ENCODE results near the gene OS9. TPM values are rescaled to one million over a fixed set of nuclear protein-coding genes. Genes with fewer than 3 reads are reported as not detected.

The OS9 gene
- total RNA-seq, 1 experiment from 2014 or later: 145 TPM

- TF ChIP-seq EZH2phosphoT487 (IDR thresholded peaks at IDR 0.05; ENCODE audit: borderline replicate concordance, low read length) (no peak), EZH2 (IDR thresholded peaks at IDR 0.05; ENCODE audit: low read length, unreplicated experiment) (no peak), CTCF (conservative IDR thresholded peaks at IDR 0.05; ENCODE audit: low read depth, low read length) (no peak)
- intact Hi-C loops (cut with micrococcal nuclease): no loop called here
- Histone ChIP-seq H3F3A (ENCODE audit: low read length, unreplicated experiment) (peaks cover 4% of the 10 kb centered on the region), H3K9ac (ENCODE audit: low read length) (peak overlapping the region; percentile 98), H4K20me1 (ENCODE audit: low read length) (no peaks in the 10 kb centered on the region), H3K36me3 (ENCODE audit: low read depth, low read length) (peaks cover 32% of the 10 kb centered on the region), H3K9me2 (replicated peaks; ENCODE audit: low read length) (no peaks in the 10 kb centered on the region), H3K79me2 (ENCODE audit: low read length) (peaks cover 34% of the 10 kb centered on the region), H3K27ac (ENCODE audit: low read length) (no peak overlapping the region), H3K9me3 (ENCODE audit: low read length) (no peaks in the 10 kb centered on the region), H3K4me1 (ENCODE audit: insufficient read depth, low read length) (peaks cover 23% of the 10 kb centered on the region), H2AFZ (ENCODE audit: low read length) (no peak overlapping the region), H3K4me3 (ENCODE audit: low read length) (peak overlapping the region; percentile 82), H3K27me3 (ENCODE audit: low read length) (no peaks in the 10 kb centered on the region), H3K4me2 (ENCODE audit: low read length) (peak overlapping the region; percentile 96)
- DNase-seq (no peak), ATAC-seq (no peak)
- BruUV-seq (replicated peaks): no TSS peak
- POLR2A ChIA-PET (ENCODE audit: unreplicated experiment): no interaction called here
- CTCF ChIA-PET: no interaction called here
These were observed 56.9 kb downstream of the OS9 start for GRCh38 chr12:57750561-57751431.

DNA sequence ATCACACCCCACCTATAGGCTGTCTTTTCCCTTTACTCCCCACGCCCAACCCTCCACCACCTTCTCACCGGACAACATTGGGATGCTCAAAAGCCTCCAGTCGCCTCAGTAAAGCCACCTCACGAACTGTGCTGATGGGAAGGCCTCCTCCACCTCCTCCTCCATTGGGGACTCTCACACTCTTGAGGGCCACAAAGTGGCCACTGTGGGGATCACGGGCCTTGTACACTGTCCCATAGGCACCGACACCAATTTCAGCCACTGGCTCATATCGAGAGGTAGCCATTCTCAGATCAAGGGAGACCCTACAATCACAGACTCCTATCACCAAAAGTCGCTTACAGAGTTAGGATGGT is 57.5 kb downstream of the OS9 start:
- H3K79me2 ChIP-seq (ENCODE audit: low read length): peaks cover 34% of the 10 kb centered on the region
- peaks cover 32% of the 10 kb centered on the region for H3K36me3 ChIP-seq (ENCODE audit: low read depth, low read length)
- peak overlapping the region; percentile 82 for H3K4me3 ChIP-seq (ENCODE audit: low read length)
- H3K9ac ChIP-seq (ENCODE audit: low read length): peak overlapping the region; percentile 98
- H2AFZ ChIP-seq (ENCODE audit: low read length): peak overlapping the region; percentile 84
- ChIA-PET CTCF (no interaction called here), POLR2A (ENCODE audit: unreplicated experiment) (no interaction called here)
- intact Hi-C loops (cut with micrococcal nuclease): no loop called here
- peak overlapping the region; percentile 78; the same call in 1 of the 2 replicates for H3K27ac ChIP-seq (ENCODE audit: low read length)
- peak overlapping the region; percentile 96 for H3K4me2 ChIP-seq (ENCODE audit: low read length)
- H3K9me2 ChIP-seq (replicated peaks; ENCODE audit: low read length): no peaks in the 10 kb centered on the region
- peaks cover under 1% of the 10 kb centered on the region for H3F3A ChIP-seq (ENCODE audit: low read length, unreplicated experiment)
- H4K20me1 ChIP-seq (ENCODE audit: low read length): no peaks in the 10 kb centered on the region
- H3K9me3 ChIP-seq (ENCODE audit: low read length): no peaks in the 10 kb centered on the region
- BruUV-seq (replicated peaks): no TSS peak
- DNase-seq: no peak
- no peak for ATAC-seq
- H3K27me3 ChIP-seq (ENCODE audit: low read length): no peaks in the 10 kb centered on the region
- TF ChIP-seq CTCF (conservative IDR thresholded peaks at IDR 0.05; ENCODE audit: low read depth, low read length) (no peak), EZH2phosphoT487 (IDR thresholded peaks at IDR 0.05; ENCODE audit: borderline replicate concordance, low read length) (no peak), EZH2 (IDR thresholded peaks at IDR 0.05; ENCODE audit: low read length, unreplicated experiment) (no peak)
- peaks cover 28% of the 10 kb centered on the region for H3K4me1 ChIP-seq (ENCODE audit: insufficient read depth, low read length)

Data from PC-3 (cell line).